HepG2 (cell line): ENCODE measurements around the gene FHL5. TPM values are rescaled to one million over a fixed set of nuclear protein-coding genes. Genes with fewer than 3 reads are reported as not detected.

Experiments used
- ATAC-seq: fragments of 200-7000 bp; cut with Tn5 transposase; 3 replicates; pipeline ENCODE4 v1.9.1; 2020; ENCODE audit warnings: mild to moderate bottlenecking, moderate library complexity
- BruUV-seq: library from RNA; stranded (reverse); fragments of 400-500 nt; replicated peaks from 2 replicates; lab custom pipeline; 2021; lab: Mats Ljungman, UMichigan
- CTCF ChIA-PET: fragments of 300-600 bp; formaldehyde crosslinking; extraction: SDS; loops from one replicate; lab custom pipeline; 2021; ENCODE audit warnings: low total read pairs, inconsistent platforms, low intra/inter-chr PET ratio; lab: Yijun Ruan, JAX
- POLR2A ChIA-PET: fragments of 350-600 bp; sonication (Branson Sonifier 250); formaldehyde crosslinking; loops from one replicate; lab custom pipeline; 2020; ENCODE audit warnings: antibody characterized with exemption, inconsistent platforms; lab: Yijun Ruan, JAX
- DNase-seq: peaks from one replicate; pipeline ENCODE4 v3.0.0-alpha.2; 2015; ENCODE audit warnings: low spot score
- FAIRE-seq: peaks from 3 replicates; lab custom pipeline; 2011; peaks lifted over from hg19 to GRCh38; lab: Jason Lieb, UNC
- H2AFZ ChIP-seq: one replicate; pipeline ENCODE4 v1.6.1; 2011; ENCODE audit warnings: low read length, inconsistent platforms
- H3K27ac ChIP-seq: fragments of 300-600 bp; 3 replicates; pipeline ENCODE4 v1.8.0; 2011; ENCODE audit warnings: mixed run types, mild to moderate bottlenecking, mixed read lengths, low read length, inconsistent platforms; ENCODE audit not compliant: insufficient read depth; ENCODE audit errors: extremely low read length
- H3K27me3 ChIP-seq, 2 experiments: fragments of 200-600 bp in 1 of 2; 2 replicates in 1 of 2; 3 replicates in 1 of 2; pipeline versions ENCODE4 v1.6.0 to v1.8.0; 2011; ENCODE audit warnings: low read length in 2 of 2, mild to moderate bottlenecking in 2 of 2, moderate library complexity in 2 of 2, inconsistent platforms in 1 of 2; ENCODE audit not compliant: insufficient read depth in 2 of 2, control insufficient read depth in 1 of 2
- H3K36me3 ChIP-seq, 2 experiments: fragments of 200-600 bp in 1 of 2; replicated peaks in 1 of 2; 2 replicates in 1 of 2; 3 replicates in 1 of 2; pipeline versions ENCODE4 v1.5.1 to v1.8.0; 2011; ENCODE audit warnings: low read length in 2 of 2, inconsistent platforms in 1 of 2; ENCODE audit not compliant: insufficient read depth in 2 of 2, control insufficient read depth in 1 of 2
- H3K4me1 ChIP-seq: 2 replicates; pipeline ENCODE4 v1.5.1; 2012; ENCODE audit warnings: low read length, inconsistent platforms; ENCODE audit not compliant: insufficient read depth
- H3K4me2 ChIP-seq: 2 replicates; pipeline ENCODE4 v1.6.0; 2011; ENCODE audit warnings: low read depth, low read length, inconsistent platforms
- H3K4me3 ChIP-seq, 3 experiments: fragments of 200-600 bp in 1 of 3; sonication (generic), shearing (Covaris generic) in 1 of 3; replicated peaks in 1 of 3; 2 replicates each; pipeline ENCODE4 v1.5.1; 2011 to 2016; ENCODE audit warnings: low read length in 3 of 3, inconsistent platforms in 2 of 3, low read depth in 2 of 3, mild to moderate bottlenecking in 2 of 3, control low read depth in 1 of 3, mixed read lengths in 1 of 3; ENCODE audit not compliant: insufficient read depth in 1 of 3
- H3K79me2 ChIP-seq: one replicate; pipeline ENCODE4 v1.6.1; 2011; ENCODE audit warnings: low read length, inconsistent platforms; ENCODE audit not compliant: insufficient read depth
- H3K9ac ChIP-seq: 2 replicates; pipeline ENCODE4 v1.6.0; 2011; ENCODE audit warnings: mild to moderate bottlenecking, low read depth, low read length, inconsistent platforms; ENCODE audit not compliant: insufficient read depth
- H3K9me3 ChIP-seq: 2 replicates; pipeline ENCODE4 v1.5.1; 2012; ENCODE audit warnings: mild to moderate bottlenecking, low read length
- H4K20me1 ChIP-seq: 2 replicates; pipeline ENCODE4 v1.6.0; 2011; ENCODE audit warnings: inconsistent platforms, mild to moderate bottlenecking, low read length, moderate library complexity; ENCODE audit not compliant: insufficient read depth
- IKZF4 ChIP-seq: sonication (generic); formaldehyde crosslinking; IDR thresholded peaks from 2 replicates; pipeline ENCODE4 v1.5.1; 2020; ENCODE audit warnings: borderline replicate concordance, mild to moderate bottlenecking, low read depth, missing genetic modification reagents; ENCODE audit errors: not compliant biosample characterization
- KMT2A ChIP-seq: sonication (generic); formaldehyde crosslinking; IDR thresholded peaks from 2 replicates; pipeline ENCODE4 v1.4.0; 2020; ENCODE audit warnings: missing genetic modification reagents
- POLR2AphosphoS5 ChIP-seq: IDR thresholded peaks from 2 replicates; pipeline ENCODE4 v1.6.1; 2012; ENCODE audit warnings: low read depth, low read length
- SPEN ChIP-seq: sonication (generic); formaldehyde crosslinking; IDR thresholded peaks from 2 replicates; pipeline ENCODE4 v1.5.1; 2020; ENCODE audit warnings: low read depth, mild to moderate bottlenecking, missing genetic modification reagents
- ZNF20 ChIP-seq: sonication (generic); formaldehyde crosslinking; IDR thresholded peaks from 2 replicates; pipeline ENCODE4 v1.4.0; 2020; ENCODE audit warnings: mild to moderate bottlenecking, moderate library complexity, missing genetic modification reagents
- ZNF556 ChIP-seq: sonication (generic); formaldehyde crosslinking; IDR thresholded peaks from 2 replicates; pipeline ENCODE4 v1.4.0; 2020; ENCODE audit warnings: mild to moderate bottlenecking, missing genetic modification reagents, borderline replicate concordance
- WGBS: methylation state at CpG from one replicate; pipeline ENCODE4 v1.1.6; 2017; ENCODE audit warnings: low lambda C conversion rate; 5-methylcytosine and 5-hydroxymethylcytosine counted together
- in situ Hi-C: cut with HindIII; loops from 2 replicates; pipeline ENCODE4 v1.10.0; 2017; ENCODE audit warnings: low pct_unique_long_range_greater_than_20kb; ENCODE audit not compliant: extremely low pct_ligation_motif_present
- intact Hi-C: fragments of 100-400 bp; cut with micrococcal nuclease; formaldehyde crosslinking; loops from one replicate; pipeline ENCODE4 v1.10.0; 2022; ENCODE audit not compliant: unreplicated experiment
- polyA plus RNA-seq, 8 experiments: library from polyadenylated mRNA; depleted of rRNA in 3 of 8; stranded (reverse) in 7 of 8; unstranded in 1 of 8; fragments of >200 nt; fragmentation: Illumina TruSeq in 4 of 8; extraction: Trizol in 4 of 8; gene quantifications; 2 replicates each; pipeline versions ENCODE4 v1.2.1 to v1.2.3, GENCODE V29; 2011 to 2016; ENCODE audit warnings: low read depth in 4 of 8, missing spikeins in 1 of 8, mixed read lengths in 1 of 8; ENCODE audit not compliant: insufficient read depth in 1 of 8
- total RNA-seq, 5 experiments: library from RNA; depleted of rRNA; stranded (reverse); fragments of >200 nt; fragmentation: Illumina TruSeq; extraction: Trizol; gene quantifications; 2 replicates each; pipeline ENCODE4 v1.2.3, GENCODE V29; 2016; ENCODE audit warnings: low read depth in 1 of 5
- TF ChIP-seq, protein P1 (sequence below): IDR thresholded peaks from 2 replicates; pipeline ENCODE4 v1.6.1; 2016; ENCODE audit warnings: missing compliant biosample characterization, missing genetic modification reagents, borderline replicate concordance

Gene FHL5
- total and polyA plus RNA-seq, 2 of the 13 experiments (the other 11 are each of a cell fraction or from before 2014, with no cell fraction given): not detected

DNA sequence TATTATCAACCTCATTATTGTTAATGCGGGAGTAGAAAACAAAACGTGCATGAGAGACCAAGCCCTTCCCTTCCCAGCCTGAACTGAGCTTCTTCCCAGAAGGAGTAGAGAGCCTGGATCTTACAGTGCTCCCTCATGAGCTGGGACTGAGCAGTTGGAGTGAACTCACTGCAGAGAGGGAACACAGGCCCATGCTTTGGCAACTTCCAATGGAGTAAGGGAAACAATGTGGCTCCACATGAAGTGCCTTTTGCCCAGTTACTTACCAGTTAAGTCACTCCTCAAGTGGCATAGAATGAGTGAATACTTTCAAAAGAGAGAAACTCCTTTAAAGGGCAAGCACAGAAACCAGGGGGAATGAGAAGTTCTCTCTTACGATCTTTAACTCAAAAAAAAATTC lies 12.4 kb downstream of the FHL5 start:
- DNase-seq (no peak), ATAC-seq (no peak), FAIRE-seq (no peak)
- Histone ChIP-seq H3K79me2 (no peaks in the 10 kb centered on the region), H3K9ac (no peak overlapping the region), H3K4me3 (no peak overlapping the region), H3K4me1 (no peaks in the 10 kb centered on the region), H3K9me3 (peaks cover 12% of the 10 kb centered on the region), H3K27me3 (no peaks in the 10 kb centered on the region), H2AFZ (peak overlapping the region; percentile 50), H3K4me2 (no peak overlapping the region), H4K20me1 (no peaks in the 10 kb centered on the region), H3K27ac (no peak overlapping the region), H3K36me3 (no peaks in the 10 kb centered on the region)
- TF ChIP-seq POLR2AphosphoS5 (no peak), SPEN (no peak), ZNF556 (no peak), IKZF4 (CRISPR knock-in tag) (no peak)
- TF ChIP-seq, protein P1, sequence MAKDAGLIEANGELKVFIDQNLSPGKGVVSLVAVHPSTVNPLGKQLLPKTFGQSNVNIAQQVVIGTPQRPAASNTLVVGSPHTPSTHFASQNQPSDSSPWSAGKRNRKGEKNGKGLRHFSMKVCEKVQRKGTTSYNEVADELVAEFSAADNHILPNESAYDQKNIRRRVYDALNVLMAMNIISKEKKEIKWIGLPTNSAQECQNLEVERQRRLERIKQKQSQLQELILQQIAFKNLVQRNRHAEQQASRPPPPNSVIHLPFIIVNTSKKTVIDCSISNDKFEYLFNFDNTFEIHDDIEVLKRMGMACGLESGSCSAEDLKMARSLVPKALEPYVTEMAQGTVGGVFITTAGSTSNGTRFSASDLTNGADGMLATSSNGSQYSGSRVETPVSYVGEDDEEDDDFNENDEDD: no peak
- in situ Hi-C loops: no loop called here
- POLR2A ChIA-PET: no interaction called here
- CTCF ChIA-PET: no interaction called here
- intact Hi-C loops: no loop called here
- BruUV-seq: no TSS peak
- WGBS: 39% methylated on average over 3 of the region's 3 CpGs

DNA sequence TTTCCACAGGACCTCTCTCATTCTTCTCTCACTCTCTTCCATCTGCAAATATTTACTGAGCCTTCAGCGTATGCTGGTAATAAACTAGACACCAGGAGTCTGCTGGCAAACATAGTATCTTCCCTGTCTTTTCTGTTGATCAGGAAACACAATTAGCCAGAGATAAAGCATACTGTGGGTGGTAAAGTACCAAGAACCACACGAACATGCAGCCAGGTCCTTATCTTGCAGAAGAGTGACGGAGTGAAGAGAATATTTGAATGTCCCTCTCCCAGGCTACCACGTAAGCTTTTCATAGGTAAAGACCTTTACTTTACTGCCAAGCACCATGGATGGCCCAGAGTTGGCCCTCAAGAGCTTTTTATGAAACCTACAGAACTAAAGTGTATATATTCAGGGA lies 13.3 kb downstream of the FHL5 start:
- Histone ChIP-seq H2AFZ (no peak overlapping the region), H3K4me2 (no peak overlapping the region), H3K4me1 (no peaks in the 10 kb centered on the region), H3K9ac (no peak overlapping the region), H3K79me2 (no peaks in the 10 kb centered on the region), H3K4me3 (no peak overlapping the region), H3K9me3 (peaks cover 4% of the 10 kb centered on the region; the same call in 1 of the 2 replicates), H4K20me1 (no peaks in the 10 kb centered on the region), H3K27me3 (no peaks in the 10 kb centered on the region), H3K27ac (no peak overlapping the region), H3K36me3 (no peaks in the 10 kb centered on the region)
- POLR2A ChIA-PET: no interaction called here
- 5% methylated on average over 4 of the region's 4 CpGs for WGBS
- ATAC-seq (no peak), FAIRE-seq (no peak), DNase-seq (no peak)
- in situ Hi-C loops (no loop called here), intact Hi-C loops (no loop called here)
- no TSS peak for BruUV-seq
- no peak for TF ChIP-seq ZNF20 (CRISPR knock-in tag)
- no peak for TF ChIP-seq KMT2A
- CTCF ChIA-PET: no interaction called here
